ENCODE data around the gene EHD3. TPM values are rescaled to one million over a fixed set of nuclear protein-coding genes. Genes with fewer than 3 reads are reported as not detected.

EHD3 gene
- total and polyA plus RNA-seq, 2 of the 8 experiments (the other 6 are each of a cell fraction or from before 2014, with no cell fraction given), result 9.3 to 12.0 TPM

DNA sequence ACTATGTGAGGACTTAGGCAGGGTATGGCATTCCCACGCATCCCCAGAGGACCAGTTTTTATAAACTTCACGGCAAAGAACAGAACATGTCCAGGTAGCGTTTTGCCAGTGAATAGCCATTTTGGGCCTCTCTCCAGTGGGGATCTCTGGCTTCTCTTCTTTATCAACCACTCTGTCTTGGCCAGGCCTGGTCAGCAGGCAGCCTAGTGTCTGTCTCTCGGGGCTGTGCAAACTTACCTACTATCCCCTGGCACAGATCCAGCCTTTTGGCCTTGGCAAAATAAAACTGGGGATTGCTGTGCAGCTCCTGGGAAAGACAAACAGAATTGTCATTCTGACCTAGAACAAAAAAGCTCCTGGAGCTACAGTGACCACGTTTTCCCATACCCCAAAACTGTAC is 31.1 kb upstream of the EHD3 start:
- Histone ChIP-seq H3K9ac (replicated peaks in 1 of 4; ENCODE audit: extremely low read depth in 1 of 4, low read depth in 3 of 4, low read length in 3 of 4) (no peak overlapping the region), H3K36me3 (ENCODE audit: control insufficient read depth in 2 of 4, insufficient read depth in 4 of 4, low read length in 3 of 4) (no peaks in the 10 kb centered on the region), H3K27ac (ENCODE audit: low read depth, low read length) (no peak overlapping the region), H2BK20ac (ENCODE audit: low read length) (no peak overlapping the region), H3K9me3 (ENCODE audit: insufficient read depth in 2 of 2, low read depth in 1 of 2, low read length in 1 of 2) (no peaks in the 10 kb centered on the region), H3K4me3 (ENCODE audit: extremely low read depth in 1 of 4, insufficient read depth in 2 of 4, low read depth in 3 of 4, low read length in 4 of 4) (no peak overlapping the region), H3K4ac (replicated peaks; ENCODE audit: insufficient read length, low read depth, low read length) (no peak overlapping the region), H2BK15ac (ENCODE audit: low read length) (no peak overlapping the region), H4K91ac (replicated peaks; ENCODE audit: insufficient read length, low read length) (no peak overlapping the region), H3K23ac (ENCODE audit: insufficient read length) (no peak overlapping the region), H3K27me3 (replicated peaks in 1 of 4; ENCODE audit: control insufficient read depth in 3 of 4, extremely low read depth in 1 of 4, insufficient read depth in 3 of 4, low read length in 3 of 4) (no peaks in the 10 kb centered on the region), H2AK5ac (ENCODE audit: low read depth, low read length) (no peak overlapping the region), H3K18ac (ENCODE audit: extremely low read depth, low read length) (no peak overlapping the region), H3K56ac (replicated peaks; ENCODE audit: insufficient read length, low read depth, low read length) (no peak overlapping the region), H3K79me2 (ENCODE audit: control insufficient read depth in 1 of 2, insufficient read depth in 2 of 2, low read length in 2 of 2) (no peaks in the 10 kb centered on the region), H3K4me1 (replicated peaks in 1 of 4; ENCODE audit: control insufficient read depth in 3 of 4, insufficient read depth in 4 of 4, low read length in 3 of 4) (no peaks in the 10 kb centered on the region), H2BK120ac (replicated peaks; ENCODE audit: low read depth, low read length) (no peak overlapping the region), H3K23me2 (ENCODE audit: low read depth, low read length) (peaks cover 2% of the 10 kb centered on the region; the same call in 1 of the 2 replicates), H3K79me1 (ENCODE audit: low read depth, low read length) (no peaks in the 10 kb centered on the region), H2AFZ (ENCODE audit: low read length) (no peak overlapping the region), H2BK12ac (ENCODE audit: low read depth, low read length) (no peak overlapping the region), H2BK5ac (ENCODE audit: low read depth, low read length) (no peak overlapping the region), H4K20me1 (replicated peaks in 1 of 2; ENCODE audit: control insufficient read depth in 1 of 2, insufficient read depth in 2 of 2, low read length in 2 of 2) (peaks cover 0 to 2% of the 10 kb centered on the region in 2 experiments), H4K8ac (ENCODE audit: extremely low read depth, insufficient read depth, low read length) (no peak overlapping the region), H3K4me2 (ENCODE audit: insufficient read depth in 1 of 2, low read depth in 2 of 2, low read length in 2 of 2) (no peak overlapping the region), H4K5ac (ENCODE audit: insufficient read length, low read depth, low read length) (no peak overlapping the region), H3K14ac (ENCODE audit: insufficient read length) (no peak overlapping the region)
- TF ChIP-seq SP4 (IDR thresholded peaks at IDR 0.05; ENCODE audit: low read length) (no peak), EZH2 (IDR thresholded peaks at IDR 0.05; ENCODE audit: low read depth, low read length, severe bottlenecking) (no peak), YY1 (IDR thresholded peaks at IDR 0.05; ENCODE audit: low read depth, low read length) (no peak), POU5F1 (IDR thresholded peaks at IDR 0.05; ENCODE audit: low read depth, low read length) (no peak), MAFK (IDR thresholded peaks at IDR 0.05; ENCODE audit: low read depth, low read length) (no peak), POLR2AphosphoS5 (IDR thresholded peaks at IDR 0.05; ENCODE audit: low read depth, low read length) (no peak), SP2 (IDR thresholded peaks at IDR 0.05; ENCODE audit: low read length) (no peak), ASH2L (IDR thresholded peaks at IDR 0.05; ENCODE audit: low read length) (no peak), CBX5 (IDR thresholded peaks at IDR 0.05; ENCODE audit: low read depth, low read length) (no peak)
- TF ChIP-seq, protein P1, sequence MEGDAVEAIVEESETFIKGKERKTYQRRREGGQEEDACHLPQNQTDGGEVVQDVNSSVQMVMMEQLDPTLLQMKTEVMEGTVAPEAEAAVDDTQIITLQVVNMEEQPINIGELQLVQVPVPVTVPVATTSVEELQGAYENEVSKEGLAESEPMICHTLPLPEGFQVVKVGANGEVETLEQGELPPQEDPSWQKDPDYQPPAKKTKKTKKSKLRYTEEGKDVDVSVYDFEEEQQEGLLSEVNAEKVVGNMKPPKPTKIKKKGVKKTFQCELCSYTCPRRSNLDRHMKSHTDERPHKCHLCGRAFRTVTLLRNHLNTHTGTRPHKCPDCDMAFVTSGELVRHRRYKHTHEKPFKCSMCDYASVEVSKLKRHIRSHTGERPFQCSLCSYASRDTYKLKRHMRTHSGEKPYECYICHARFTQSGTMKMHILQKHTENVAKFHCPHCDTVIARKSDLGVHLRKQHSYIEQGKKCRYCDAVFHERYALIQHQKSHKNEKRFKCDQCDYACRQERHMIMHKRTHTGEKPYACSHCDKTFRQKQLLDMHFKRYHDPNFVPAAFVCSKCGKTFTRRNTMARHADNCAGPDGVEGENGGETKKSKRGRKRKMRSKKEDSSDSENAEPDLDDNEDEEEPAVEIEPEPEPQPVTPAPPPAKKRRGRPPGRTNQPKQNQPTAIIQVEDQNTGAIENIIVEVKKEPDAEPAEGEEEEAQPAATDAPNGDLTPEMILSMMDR (IDR thresholded peaks at IDR 0.05; ENCODE audit: control extremely low read depth in 1 of 3, insufficient read depth in 1 of 3, low read depth in 1 of 3, low read length in 3 of 3), result no peak
- WGBS, 2 experiments (ENCODE audit: extremely low coverage in 1 of 2, insufficient coverage in 1 of 2, insufficient read length in 1 of 2, insufficient replicate concordance in 2 of 2, low coverage in 1 of 2, low lambda C conversion rate in 2 of 2, missing lambda C conversion rate in 1 of 2), result 80% methylated on average over 5 of the region's 5 CpGs; no CpG with 5 or more reads in 1 of the 2 experiments
- ChIA-PET CTCF (ENCODE audit: partially characterized antibody) (interaction anchor here (1.3 to 2.4 kb wide), 3 partner anchors 10 to 130 kb away, joined by 3 to 6 read pairs (median 4); no protein-coding TSS in a partner anchor), POLR2A (ENCODE audit: partially characterized antibody) (interaction anchor here (0.6 kb wide), 1 partner anchor 818 kb away, joined by 3 read pairs; no protein-coding TSS in a partner anchor)
- no peak for FAIRE-seq
- peak in 1 of 2 experiments; percentile 16 for DNase-seq (ENCODE audit: low read depth in 1 of 2, low spot score in 2 of 2)

Measured in H1 (cell line).